Activated CD8-positive, alpha-beta memory T cell treated with anti-CD3 and anti-CD28 coated beads for 36 hours (primary cell): Measurements from ENCODE around the gene HECTD4. TPM values are rescaled to one million over a fixed set of nuclear protein-coding genes. Genes with fewer than 3 reads are reported as not detected.
"Not testable (repeated sequence)": the region's sequence is repeated elsewhere in the genome, so short reads cannot be mapped to it uniquely, and the experiment has no call there.

Experiments
- CTCF ChIA-PET: fragments of 350-600 bp; sonication (Branson Sonifier 250); formaldehyde crosslinking; loops from one replicate; lab custom pipeline; 2021; ENCODE audit warnings: antibody characterized with exemption; lab: Charles Lee
- POLR2A ChIA-PET: fragments of 350-600 bp; sonication (Branson Sonifier 250); formaldehyde crosslinking; loops from one replicate; lab custom pipeline; 2021; ENCODE audit warnings: antibody characterized with exemption; lab: Charles Lee
- total RNA-seq, 2 experiments: library from RNA; stranded (reverse); gene quantifications; one replicate each; pipeline ENCODE4 v1.2.3, GENCODE V29; 2021

HECTD4 gene
- total RNA-seq, 2 experiments from 2014 or later, result 23.4 to 29.0 TPM

- CTCF ChIA-PET, result no interaction called here
- POLR2A ChIA-PET, result no interaction called here
Observed at GRCh38 chr12:112239881-112240280, 142.3 kb downstream of the HECTD4 start.

DNA sequence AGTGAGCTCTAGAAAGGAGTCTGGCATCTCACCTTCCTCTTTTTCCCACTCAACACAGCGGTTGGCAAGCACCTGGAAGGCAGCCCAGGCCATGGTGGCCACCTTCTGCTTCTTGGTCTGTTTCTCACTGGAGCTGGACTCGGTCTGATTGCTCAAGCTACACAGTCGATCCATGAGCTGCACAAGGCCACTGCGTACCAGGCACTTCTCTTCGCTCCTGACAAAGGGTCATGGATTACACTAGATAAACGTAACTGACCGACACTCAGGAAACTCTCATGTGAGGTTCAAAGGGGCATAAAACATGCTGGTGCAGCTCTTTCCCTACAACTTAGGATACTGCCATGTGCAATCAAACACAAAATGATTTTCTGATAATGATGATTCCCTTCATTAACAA lies 143.2 kb downstream of the HECTD4 start:
- CTCF ChIA-PET, result no interaction called here
- POLR2A ChIA-PET, result no interaction called here

DNA sequence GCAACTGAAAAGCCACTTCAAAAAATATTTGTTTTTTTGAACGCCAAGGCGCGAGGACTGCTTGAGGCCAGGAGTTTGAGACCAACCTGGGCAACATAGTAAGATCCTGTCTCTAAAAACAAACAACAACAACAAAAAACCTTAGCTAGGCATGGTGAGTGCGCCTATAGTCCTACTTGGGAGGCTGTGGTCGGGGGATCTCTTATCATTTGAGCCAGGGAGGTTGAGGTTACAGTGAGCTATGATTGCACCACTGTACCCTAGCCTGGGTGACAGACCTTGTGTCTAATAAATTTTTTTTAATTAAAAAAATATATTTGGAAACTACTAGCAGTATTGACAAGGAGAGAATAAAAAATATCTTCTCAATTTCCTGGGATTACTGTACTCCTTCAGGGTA lies 143.8 kb downstream of the HECTD4 start:
- ChIA-PET CTCF (no interaction called here), POLR2A (no interaction called here)

DNA sequence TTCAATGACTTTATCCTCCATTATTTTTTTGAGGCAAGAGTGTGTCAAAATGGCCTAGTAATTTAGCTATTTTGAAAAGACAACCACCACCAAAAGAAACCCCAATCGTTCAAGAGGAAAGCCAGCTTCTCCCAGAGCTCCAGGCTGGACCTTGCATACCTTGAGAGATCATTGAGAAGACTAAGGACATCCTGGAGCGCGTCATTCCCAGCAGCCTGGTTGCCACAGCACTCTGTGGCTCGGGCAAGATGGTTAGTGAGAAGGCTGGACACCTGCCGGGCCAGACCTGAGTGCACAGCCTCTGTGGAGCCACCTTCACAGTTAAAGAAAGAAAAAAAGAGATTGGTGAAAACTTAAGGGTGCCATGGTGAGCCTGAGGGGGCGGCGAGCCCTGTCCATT lies 145.4 kb downstream of the HECTD4 start:
- ChIA-PET POLR2A (no interaction called here), CTCF (interaction anchor here (0.8 kb wide), 1 partner anchor 150 kb away, joined by 3 read pairs; no protein-coding TSS in a partner anchor)

GRCh38 chr12:112236386-112236785 lies 145.8 kb downstream of the HECTD4 start:
- CTCF ChIA-PET, result interaction anchor here (0.8 kb wide), 1 partner anchor 150 kb away, joined by 3 read pairs; no protein-coding TSS in a partner anchor
- POLR2A ChIA-PET, result no interaction called here

GRCh38 chr12:112234303-112234702 lies 147.9 kb downstream of the HECTD4 start:
- CTCF ChIA-PET, result no interaction called here

DNA sequence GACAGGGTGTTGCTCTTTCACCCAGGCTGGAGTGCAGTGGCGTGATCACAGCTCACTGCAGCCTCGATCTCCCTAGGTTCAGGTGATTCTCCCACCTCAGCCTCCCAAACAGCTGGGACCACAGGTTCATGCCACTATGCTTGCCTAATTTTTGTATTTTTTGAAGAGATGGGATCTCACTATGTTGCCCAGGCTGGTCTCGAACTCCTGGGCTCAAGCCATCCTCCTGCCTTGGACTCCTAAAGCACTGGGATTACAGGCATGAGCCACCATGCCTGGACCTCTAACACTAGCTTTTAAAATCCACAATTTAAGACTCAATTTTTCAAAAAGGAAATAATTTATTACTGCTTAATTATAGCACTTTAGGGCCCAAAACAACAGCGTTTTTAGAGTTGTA lies 149.0 kb downstream of the HECTD4 start:
- ChIA-PET POLR2A (no interaction called here), CTCF (no interaction called here)

More at GRCh38 chr12:112234303-112234702, 147.9 kb downstream of the HECTD4 start:
- POLR2A ChIA-PET, result no interaction called here

DNA sequence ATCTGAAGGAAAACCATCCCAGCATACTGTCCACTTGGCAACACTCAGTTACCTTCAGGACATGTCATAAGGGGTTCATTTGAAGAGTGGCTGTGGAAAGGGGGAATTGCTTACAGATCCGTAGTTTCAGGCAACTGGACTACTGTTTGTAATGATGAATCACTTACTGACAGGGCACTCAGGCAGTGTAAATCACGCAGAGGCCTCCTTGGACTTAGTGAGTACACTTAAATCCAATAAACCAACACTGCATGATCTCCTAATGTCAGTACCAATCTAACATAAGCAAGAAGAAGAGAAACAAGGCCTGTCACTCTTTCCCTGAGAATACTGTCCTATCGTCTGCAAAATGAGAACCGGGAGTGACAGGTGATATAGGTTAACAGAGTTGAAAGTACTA lies 152.1 kb downstream of the HECTD4 start:
- ChIA-PET CTCF (no interaction called here), POLR2A (no interaction called here)

DNA sequence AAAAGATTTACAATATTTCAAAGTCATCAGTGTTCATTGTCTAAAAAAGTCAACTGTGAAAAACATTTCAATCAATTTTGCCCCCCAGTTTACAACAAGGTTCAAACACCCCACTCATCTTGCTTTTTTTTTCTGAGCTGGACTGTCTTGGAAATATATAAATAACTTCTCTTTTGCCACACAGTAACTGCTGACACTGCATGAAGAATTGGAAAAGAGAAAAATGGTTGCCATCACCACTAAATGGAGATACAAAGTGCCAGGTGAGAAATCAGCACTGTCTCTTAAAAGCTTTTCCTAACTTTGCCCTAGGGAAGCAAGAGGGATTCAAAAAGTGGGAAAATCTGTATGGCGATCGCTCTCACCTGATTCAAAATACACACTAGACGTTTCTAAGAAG lies 155.5 kb downstream of the HECTD4 start:
- ChIA-PET CTCF (no interaction called here), POLR2A (no interaction called here)

- CTCF ChIA-PET, POLR2A ChIA-PET: not testable (repeated sequence)
Observed at GRCh38 chr12:112220628-112221027, 161.6 kb downstream of the HECTD4 start.

DNA sequence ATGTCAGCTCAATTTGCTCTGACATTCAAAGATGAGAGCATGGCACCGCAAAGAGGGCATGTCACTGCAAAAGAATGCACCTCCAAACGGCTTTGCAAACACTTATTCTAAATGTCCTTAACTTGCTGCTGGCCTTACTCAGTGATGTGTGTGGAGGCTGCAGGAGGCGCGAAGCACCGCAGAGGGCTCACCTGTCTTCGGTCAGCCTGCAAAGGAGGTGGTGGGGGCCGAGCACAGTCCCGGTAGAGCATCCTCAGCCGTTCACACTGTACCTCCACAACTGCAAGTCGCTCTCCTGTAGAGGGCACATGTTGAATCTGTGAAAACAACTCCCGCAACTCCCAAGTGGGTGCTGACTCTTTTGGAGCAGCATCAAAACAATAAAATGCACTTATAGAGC lies 163.0 kb downstream of the HECTD4 start:
- CTCF ChIA-PET, result no interaction called here
- POLR2A ChIA-PET, result no interaction called here

- ChIA-PET POLR2A (no interaction called here), CTCF (no interaction called here)
Observed at GRCh38 chr12:112218150-112218549, 164.1 kb downstream of the HECTD4 start.

GRCh38 chr12:112217647-112218046 lies 164.6 kb downstream of the HECTD4 start:
- POLR2A ChIA-PET, result no interaction called here
- CTCF ChIA-PET, result no interaction called here

DNA sequence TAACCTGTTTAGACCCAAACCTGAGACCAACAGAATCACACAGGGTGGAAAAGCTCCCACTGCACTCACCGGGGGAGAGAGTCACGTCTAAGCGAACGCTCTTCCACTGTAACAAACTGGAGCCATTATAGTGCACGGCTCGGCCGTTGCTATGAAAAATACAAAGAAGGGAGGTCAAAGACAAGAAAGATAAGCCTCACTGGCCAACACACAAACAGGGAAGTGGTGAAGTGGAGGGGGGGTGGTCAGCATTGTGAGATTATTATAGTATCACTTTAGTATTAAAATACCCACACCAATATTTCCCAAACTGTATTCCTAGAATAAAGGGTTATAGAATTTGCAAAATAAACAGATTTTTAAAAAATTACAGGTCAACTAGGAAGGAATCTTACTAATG lies 166.0 kb downstream of the HECTD4 start:
- ChIA-PET CTCF (no interaction called here), POLR2A (no interaction called here)

DNA sequence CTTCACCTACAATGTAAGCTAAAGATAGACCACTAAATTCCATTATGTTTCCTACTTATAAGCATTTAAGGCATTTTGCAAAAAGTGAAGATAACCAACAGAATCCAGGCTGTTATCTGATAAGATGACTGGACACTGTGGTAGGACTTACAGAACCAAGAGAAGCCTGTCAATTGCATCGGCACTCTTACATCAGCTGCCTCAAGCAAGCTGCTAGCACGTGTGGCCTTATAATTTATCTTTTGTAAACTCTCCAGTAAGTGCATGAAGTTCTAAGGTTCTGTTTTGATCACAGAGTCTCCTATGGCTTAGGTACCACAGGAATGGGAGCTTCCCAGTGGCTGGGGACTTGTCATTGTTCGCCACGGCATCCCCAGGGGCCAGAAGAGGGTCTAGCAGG lies 168.2 kb downstream of the HECTD4 start:
- CTCF ChIA-PET, result no interaction called here

GRCh38 chr12:112208301-112208910 lies 173.8 kb downstream of the HECTD4 start:
- POLR2A ChIA-PET, result no interaction called here
- CTCF ChIA-PET, result interaction anchor here (0.6 to 1.3 kb wide), 3 partner anchors 11 to 178 kb away, joined by 3 read pairs; no protein-coding TSS in a partner anchor

More for the DNA sequence above, 168.2 kb downstream of the HECTD4 start:
- POLR2A ChIA-PET, result no interaction called here

GRCh38 chr12:112207397-112207924 lies 174.8 kb downstream of the HECTD4 start:
- POLR2A ChIA-PET, result no interaction called here
- CTCF ChIA-PET, result interaction anchor here (1.2 kb wide), 1 partner anchor 179 kb away, joined by 3 read pairs; no protein-coding TSS in a partner anchor

DNA sequence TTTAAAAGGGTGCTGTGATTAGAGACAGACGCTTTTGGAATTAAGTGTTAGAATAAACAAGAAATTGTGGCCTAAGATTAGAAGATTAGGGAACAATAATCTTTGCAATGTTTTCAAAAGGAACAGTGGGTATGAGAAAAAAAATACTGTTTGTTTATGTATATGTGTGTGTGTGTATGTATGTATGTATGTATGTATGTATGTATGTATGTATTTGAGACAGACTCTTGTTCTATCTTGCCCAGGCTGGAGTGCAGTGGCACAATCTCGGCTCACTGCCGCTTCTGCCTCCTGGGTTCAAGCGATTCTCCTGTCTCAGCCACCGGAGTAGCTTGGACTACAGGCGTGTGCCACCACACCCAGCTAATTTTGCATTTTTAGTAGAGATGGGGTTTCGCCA lies 175.3 kb downstream of the HECTD4 start:
- ChIA-PET CTCF (interaction anchor here (0.6 to 1.2 kb wide), 2 partner anchors 179 to 239 kb away, joined by 3 read pairs; no protein-coding TSS in a partner anchor), POLR2A (no interaction called here)

DNA sequence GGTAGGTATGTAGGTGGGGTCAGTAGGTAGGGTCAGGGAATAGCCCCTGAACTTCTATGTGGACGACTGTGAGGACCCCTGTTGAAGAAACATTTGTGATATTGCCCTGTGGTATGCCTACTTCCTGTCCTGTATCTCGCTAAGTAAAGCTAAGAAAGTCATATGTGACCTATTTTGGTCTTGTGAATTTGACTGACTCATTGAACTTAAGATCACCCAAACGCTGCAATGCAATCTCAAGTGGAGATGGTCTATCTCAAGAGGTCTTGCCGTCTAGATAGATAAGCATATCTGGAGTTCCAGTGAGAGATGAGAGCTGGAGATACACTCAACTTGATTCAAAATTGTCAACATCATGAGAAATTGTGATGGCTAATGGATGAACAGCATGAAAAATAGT lies 183.1 kb downstream of the HECTD4 start:
- CTCF ChIA-PET, result interaction anchor here (3.5 kb wide), 1 partner anchor 188 kb away, joined by 20 read pairs; no protein-coding TSS in a partner anchor
- POLR2A ChIA-PET, result no interaction called here

GRCh38 chr12:112198120-112198733 lies 184.0 kb downstream of the HECTD4 start:
- CTCF ChIA-PET, result interaction anchor here (0.5 to 3.5 kb wide), 4 partner anchors 11 to 189 kb away, joined by 3 to 20 read pairs (median 3); no protein-coding TSS in a partner anchor
- POLR2A ChIA-PET, result no interaction called here
